Lung (tissue), 12 donors: Measurements from ENCODE around the gene KCNQ1OT1. TPM values are rescaled to one million over a fixed set of nuclear protein-coding genes. Genes with fewer than 3 reads are reported as not detected.

Source experiments
- ATAC-seq: fragments of 200-7000 bp; cut with Tn5 transposase; one replicate; pipeline ENCODE4 v1.9.1; 2020; ENCODE audit warnings: moderate number of reproducible peaks; ENCODE audit not compliant: insufficient read depth, low FRiP score
- DNase-seq, 3 donors: peaks; one replicate each; pipeline ENCODE4 v3.0.0-alpha.2; 2013 to 2017
- H3K27ac ChIP-seq, 2 donors: one replicate each; pipeline ENCODE4 v1.5.1; 2013; ENCODE audit warnings: mild to moderate bottlenecking in 2 of 2, moderate library complexity in 2 of 2, control low read depth in 1 of 2, inconsistent platforms in 1 of 2, low read depth in 1 of 2, low read length in 1 of 2
- H3K27me3 ChIP-seq, 3 donors: one replicate each; pipeline ENCODE4 v1.5.1; 2013; ENCODE audit warnings: low read length in 2 of 3; ENCODE audit not compliant: control insufficient read depth in 3 of 3, insufficient read depth in 3 of 3
- H3K36me3 ChIP-seq, 4 donors: one replicate each; pipeline ENCODE4 v1.5.1; 2013; ENCODE audit warnings: low read length in 4 of 4, mild to moderate bottlenecking in 1 of 4, moderate library complexity in 1 of 4; ENCODE audit not compliant: control insufficient read depth in 4 of 4, insufficient read depth in 4 of 4
- H3K4me1 ChIP-seq, 5 donors: one replicate each; pipeline ENCODE4 v1.5.1; 2013; ENCODE audit warnings: low read length in 5 of 5, mild to moderate bottlenecking in 2 of 5, moderate library complexity in 1 of 5; ENCODE audit not compliant: control insufficient read depth in 5 of 5, insufficient read depth in 5 of 5
- H3K4me3 ChIP-seq: one replicate; pipeline ENCODE4 v1.5.1; 2013; ENCODE audit warnings: mild to moderate bottlenecking, control low read depth, moderate library complexity
- H3K9ac ChIP-seq, 2 donors: one replicate each; pipeline ENCODE4 v1.5.1; 2013; ENCODE audit warnings: low read length in 2 of 2, control low read depth in 1 of 2; ENCODE audit not compliant: insufficient read depth in 1 of 2
- H3K9me3 ChIP-seq, 4 donors: one replicate each; pipeline ENCODE4 v1.5.1; 2013; ENCODE audit warnings: low read length in 3 of 4, mild to moderate bottlenecking in 1 of 4, moderate library complexity in 1 of 4; ENCODE audit not compliant: control insufficient read depth in 4 of 4, insufficient read depth in 3 of 4
- WGBS, 2 donors: extraction: QIAGEN DNeasy Blood & Tissue Kit; methylation state at CpG; one replicate each; pipeline ENCODE4 v1.1.7; 2013; 5-methylcytosine and 5-hydroxymethylcytosine counted together
- polyA plus RNA-seq, 2 donors: library from polyadenylated mRNA; stranded (reverse); fragments of 200-250 nt; gene quantifications; one replicate each; pipeline ENCODE4 v1.2.1, GENCODE V29; 2013
- total RNA-seq, 2 donors: library from RNA; depleted of rRNA in 1 of 2; stranded (reverse); fragments of >200 nt in 1 of 2; gene quantifications; one replicate each; pipeline ENCODE4 v1.2.1, GENCODE V29; 2014 to 2021
- TF ChIP-seq, protein P1 (sequence below): IDR thresholded peaks from 2 replicates; pipeline ENCODE4 v1.5.1; 2012; ENCODE audit warnings: mild to moderate bottlenecking; ENCODE audit errors: control extremely low read depth, extremely low read depth
- donor health status: control.
- donor health status: control.
- donor health status: Bipolar disorder and iron deficiency.
- donor health status: healthy.
- donor health status: DM: yes; HTN: yes; CAD: no.

The KCNQ1OT1 gene
- total and polyA plus RNA-seq, 4 donors = 0.02 to 14.5 (median 1.7) TPM

GRCh38 chr11:2698386-2699184, 1.2 kb downstream of the KCNQ1OT1 start:
- no peaks in the 10 kb centered on the region for H3K36me3 ChIP-seq
- ATAC-seq (no peak), DNase-seq (peak in 1 of 3 donors; percentile 11)
- WGBS, 2 donors = 53 to 54% methylated on average over 20 of the region's 20 CpGs
- TF ChIP-seq, protein P1, sequence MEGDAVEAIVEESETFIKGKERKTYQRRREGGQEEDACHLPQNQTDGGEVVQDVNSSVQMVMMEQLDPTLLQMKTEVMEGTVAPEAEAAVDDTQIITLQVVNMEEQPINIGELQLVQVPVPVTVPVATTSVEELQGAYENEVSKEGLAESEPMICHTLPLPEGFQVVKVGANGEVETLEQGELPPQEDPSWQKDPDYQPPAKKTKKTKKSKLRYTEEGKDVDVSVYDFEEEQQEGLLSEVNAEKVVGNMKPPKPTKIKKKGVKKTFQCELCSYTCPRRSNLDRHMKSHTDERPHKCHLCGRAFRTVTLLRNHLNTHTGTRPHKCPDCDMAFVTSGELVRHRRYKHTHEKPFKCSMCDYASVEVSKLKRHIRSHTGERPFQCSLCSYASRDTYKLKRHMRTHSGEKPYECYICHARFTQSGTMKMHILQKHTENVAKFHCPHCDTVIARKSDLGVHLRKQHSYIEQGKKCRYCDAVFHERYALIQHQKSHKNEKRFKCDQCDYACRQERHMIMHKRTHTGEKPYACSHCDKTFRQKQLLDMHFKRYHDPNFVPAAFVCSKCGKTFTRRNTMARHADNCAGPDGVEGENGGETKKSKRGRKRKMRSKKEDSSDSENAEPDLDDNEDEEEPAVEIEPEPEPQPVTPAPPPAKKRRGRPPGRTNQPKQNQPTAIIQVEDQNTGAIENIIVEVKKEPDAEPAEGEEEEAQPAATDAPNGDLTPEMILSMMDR = no peak
- H3K9ac ChIP-seq = peak overlapping the region; percentile 49 to 75
- peak overlapping the region in 1 of 2 donors; percentile 87 for H3K27ac ChIP-seq
- H3K4me3 ChIP-seq = peak overlapping the region; percentile 65
- peaks cover 5 to 51% (median 12%) of the 10 kb centered on the region in 5 donors for H3K4me1 ChIP-seq
- H3K27me3 ChIP-seq = no peaks in the 10 kb centered on the region
- no peaks in the 10 kb centered on the region for H3K9me3 ChIP-seq

DNA sequence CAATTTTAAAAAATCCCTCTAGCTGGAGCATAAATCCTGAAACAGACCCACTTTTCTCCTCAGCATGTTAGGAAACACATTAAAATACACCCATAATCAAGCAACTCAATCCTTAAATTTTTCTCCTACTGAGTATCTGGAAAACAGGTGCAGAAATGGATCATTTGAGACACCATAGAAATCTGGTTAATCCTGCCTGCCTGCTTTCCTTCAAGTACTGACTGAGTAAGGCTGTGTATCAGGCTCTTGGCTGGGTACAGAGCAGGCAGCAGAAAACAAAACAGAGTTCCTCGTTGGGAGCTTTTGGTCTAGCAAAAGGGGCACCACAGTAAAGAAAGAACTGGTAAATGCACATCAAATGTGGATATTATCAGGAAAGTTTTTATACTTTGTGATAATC, 1.9 kb downstream of the KCNQ1OT1 start:
- peak overlapping the region in 1 of 2 donors; percentile 75 for H3K9ac ChIP-seq
- no peak overlapping the region for H3K27ac ChIP-seq
- peaks cover 6 to 49% (median 11%) of the 10 kb centered on the region in 5 donors for H3K4me1 ChIP-seq
- no peak overlapping the region for H3K4me3 ChIP-seq
- 25 to 55% methylated on average over 1 of the region's 1 CpG for WGBS, 2 donors
- no peaks in the 10 kb centered on the region for H3K9me3 ChIP-seq
- TF ChIP-seq, protein P1 = no peak
- H3K27me3 ChIP-seq = no peaks in the 10 kb centered on the region
- peak; percentile 30 to 70 (median 34) for DNase-seq
- no peaks in the 10 kb centered on the region for H3K36me3 ChIP-seq
- ATAC-seq = no peak

DNA sequence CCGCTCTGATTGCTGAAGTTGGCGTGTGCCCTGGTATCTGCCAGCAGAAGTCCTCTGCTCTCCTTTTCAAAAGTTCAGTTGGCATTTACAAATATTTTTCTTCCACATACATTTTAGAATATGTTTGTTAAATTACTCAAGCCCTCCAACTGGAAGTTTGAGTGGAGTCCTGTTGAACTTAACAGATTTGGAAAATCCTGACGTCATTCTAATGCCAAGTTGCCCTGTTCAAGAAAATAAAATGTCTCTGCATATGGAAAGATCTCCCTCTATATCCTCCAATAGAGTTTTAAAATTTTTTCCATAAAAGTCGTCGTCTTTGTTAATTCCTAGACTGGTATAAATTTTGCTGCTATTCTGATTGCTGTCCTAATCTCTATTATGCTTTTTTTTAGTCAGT, 3.3 kb downstream of the KCNQ1OT1 start:
- DNase-seq (no peak), ATAC-seq (no peak)
- peaks cover 6 to 54% (median 13%) of the 10 kb centered on the region in 5 donors for H3K4me1 ChIP-seq
- no peak overlapping the region for H3K9ac ChIP-seq
- 80 to 92% methylated on average over 5 of the region's 5 CpGs for WGBS, 2 donors
- H3K4me3 ChIP-seq = no peak overlapping the region
- no peaks in the 10 kb centered on the region for H3K36me3 ChIP-seq
- no peaks in the 10 kb centered on the region for H3K9me3 ChIP-seq
- no peak overlapping the region for H3K27ac ChIP-seq
- TF ChIP-seq, protein P1 = no peak
- no peaks in the 10 kb centered on the region for H3K27me3 ChIP-seq
